ENCODE data around the gene LPP.

The LPP gene

DNA sequence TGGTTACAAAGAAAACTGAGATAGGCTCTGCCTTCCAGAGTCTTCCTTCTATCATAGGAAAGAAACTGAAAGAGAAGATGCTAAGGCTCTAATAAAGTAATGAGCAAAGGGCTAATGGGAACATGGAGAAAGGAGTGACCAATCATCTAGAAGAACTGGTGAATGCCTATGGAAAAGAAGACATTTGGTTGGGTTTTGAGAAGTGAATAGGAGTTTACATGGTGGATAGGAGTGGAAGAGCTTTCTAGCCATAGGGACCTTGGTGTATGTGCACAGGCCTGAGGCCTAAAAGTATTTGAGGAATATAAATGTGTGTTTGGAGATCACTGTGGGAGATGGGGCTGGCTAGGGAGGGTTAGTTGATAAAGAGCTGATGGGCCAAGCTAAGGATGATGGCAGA, 6.8 kb downstream of the LPP start:
- Histone ChIP-seq H3F3A (ENCODE audit: insufficient read depth, low read length) (no peaks in the 10 kb centered on the region), H3K27ac (ENCODE audit: low read length) (no peak overlapping the region), H3K4me1 (ENCODE audit: low read length) (no peaks in the 10 kb centered on the region), H3K9ac (ENCODE audit: low read length) (no peak overlapping the region), H3K4me3 (ENCODE audit: low read length) (no peak overlapping the region), H3K36me3 (replicated peaks; ENCODE audit: insufficient read depth, low read length) (no peaks in the 10 kb centered on the region), H3K9me3 (replicated peaks; ENCODE audit: insufficient read depth, low read length) (no peaks in the 10 kb centered on the region), H3K9me2 (replicated peaks; ENCODE audit: insufficient read depth, low read length) (no peaks in the 10 kb centered on the region), H4K20me1 (ENCODE audit: insufficient read depth, low read length) (no peaks in the 10 kb centered on the region), H2AFZ (ENCODE audit: low read length) (no peak overlapping the region), H3K4me2 (ENCODE audit: low read depth, low read length) (no peak overlapping the region), H3K27me3 (replicated peaks; ENCODE audit: insufficient read depth, low read length) (no peaks in the 10 kb centered on the region), H3K79me2 (ENCODE audit: low read length) (no peaks in the 10 kb centered on the region)
- no peak for TF ChIP-seq EZH2 (optimal IDR thresholded peaks at IDR 0.05; ENCODE audit: low read depth, low read length)
- no peak for TF ChIP-seq CTCF (IDR thresholded peaks at IDR 0.05; ENCODE audit: low read length)
- TF ChIP-seq EZH2phosphoT487 (IDR thresholded peaks at IDR 0.05; ENCODE audit: low read length), result no peak
- DNase-seq, result no peak

DNA sequence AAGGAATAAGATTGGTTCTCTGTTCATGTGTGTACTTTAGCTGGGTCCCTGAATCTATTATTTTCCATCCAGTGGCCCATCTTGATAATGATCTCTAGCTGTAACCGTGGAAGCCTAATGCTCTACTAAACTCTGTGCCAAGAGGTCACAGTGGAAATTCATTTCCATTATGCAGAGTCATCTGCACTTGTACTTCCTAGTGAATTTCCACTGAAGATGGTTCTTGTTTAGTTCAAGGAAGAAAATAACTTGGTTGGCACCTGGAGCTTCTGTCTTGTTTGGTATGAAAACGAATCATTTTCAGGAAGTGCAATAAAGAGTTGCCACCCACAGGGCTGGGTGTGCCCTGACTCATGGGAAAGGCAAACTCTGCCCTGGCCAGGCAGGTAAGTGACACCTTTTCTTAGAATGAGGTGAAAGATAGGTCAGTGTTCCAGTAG, 10.3 kb downstream of the LPP start:
- H3K9me3 ChIP-seq (replicated peaks; ENCODE audit: insufficient read depth, low read length), result no peaks in the 10 kb centered on the region
- no peaks in the 10 kb centered on the region for H3F3A ChIP-seq (ENCODE audit: insufficient read depth, low read length)
- H3K9ac ChIP-seq (ENCODE audit: low read length), result no peak overlapping the region
- H3K27me3 ChIP-seq (replicated peaks; ENCODE audit: insufficient read depth, low read length), result no peaks in the 10 kb centered on the region
- no peak overlapping the region for H2AFZ ChIP-seq (ENCODE audit: low read length)
- H3K4me2 ChIP-seq (ENCODE audit: low read depth, low read length), result no peak overlapping the region
- H3K27ac ChIP-seq (ENCODE audit: low read length), result no peak overlapping the region
- H3K9me2 ChIP-seq (replicated peaks; ENCODE audit: insufficient read depth, low read length), result no peaks in the 10 kb centered on the region
- no peak for DNase-seq
- TF ChIP-seq EZH2phosphoT487 (IDR thresholded peaks at IDR 0.05; ENCODE audit: low read length), result no peak
- no peak for TF ChIP-seq CTCF (IDR thresholded peaks at IDR 0.05; ENCODE audit: low read length)
- no peaks in the 10 kb centered on the region for H3K79me2 ChIP-seq (ENCODE audit: low read length)
- no peaks in the 10 kb centered on the region for H4K20me1 ChIP-seq (ENCODE audit: insufficient read depth, low read length)
- H3K4me3 ChIP-seq (ENCODE audit: low read length), result no peak overlapping the region
- H3K36me3 ChIP-seq (replicated peaks; ENCODE audit: insufficient read depth, low read length), result no peaks in the 10 kb centered on the region
- no peaks in the 10 kb centered on the region for H3K4me1 ChIP-seq (ENCODE audit: low read length)

DNA sequence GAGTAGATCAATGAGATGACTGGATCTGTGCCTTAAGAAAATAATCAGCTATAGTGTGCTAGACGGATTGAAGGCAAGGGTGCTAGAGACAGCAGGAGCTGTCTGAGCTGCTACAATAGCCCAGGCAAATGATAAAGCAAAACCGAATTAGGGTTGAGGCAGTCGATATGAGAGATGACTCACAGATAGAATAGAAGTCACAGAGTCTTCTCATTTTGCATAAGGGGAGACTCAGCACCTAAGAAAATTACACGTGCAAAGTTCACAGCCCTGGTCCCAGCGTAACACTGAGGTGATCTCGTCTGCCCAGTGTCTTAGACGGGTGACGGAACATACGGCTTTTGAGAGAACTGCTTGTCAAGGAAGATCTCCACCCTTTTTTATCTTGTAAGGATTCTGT, 11.6 kb downstream of the LPP start:
- H3K9me3 ChIP-seq (replicated peaks; ENCODE audit: insufficient read depth, low read length), result no peaks in the 10 kb centered on the region
- H4K20me1 ChIP-seq (ENCODE audit: insufficient read depth, low read length), result no peaks in the 10 kb centered on the region
- TF ChIP-seq EZH2phosphoT487 (IDR thresholded peaks at IDR 0.05; ENCODE audit: low read length), result no peak
- TF ChIP-seq CTCF (IDR thresholded peaks at IDR 0.05; ENCODE audit: low read length), result no peak
- TF ChIP-seq EZH2 (optimal IDR thresholded peaks at IDR 0.05; ENCODE audit: low read depth, low read length), result no peak
- no peaks in the 10 kb centered on the region for H3K4me1 ChIP-seq (ENCODE audit: low read length)
- H3K9ac ChIP-seq (ENCODE audit: low read length), result no peak overlapping the region
- no peaks in the 10 kb centered on the region for H3K79me2 ChIP-seq (ENCODE audit: low read length)
- H3F3A ChIP-seq (ENCODE audit: insufficient read depth, low read length), result no peaks in the 10 kb centered on the region
- no peak overlapping the region for H3K4me3 ChIP-seq (ENCODE audit: low read length)
- no peaks in the 10 kb centered on the region for H3K9me2 ChIP-seq (replicated peaks; ENCODE audit: insufficient read depth, low read length)
- H3K27ac ChIP-seq (ENCODE audit: low read length), result no peak overlapping the region
- H2AFZ ChIP-seq (ENCODE audit: low read length), result no peak overlapping the region
- H3K4me2 ChIP-seq (ENCODE audit: low read depth, low read length), result no peak overlapping the region
- H3K36me3 ChIP-seq (replicated peaks; ENCODE audit: insufficient read depth, low read length), result no peaks in the 10 kb centered on the region
- no peak for DNase-seq
- H3K27me3 ChIP-seq (replicated peaks; ENCODE audit: insufficient read depth, low read length), result no peaks in the 10 kb centered on the region

Data from MM.1S (cell line).